NCI-H774 (cell line): ENCODE measurements around the gene FAF1.

Experiments
- DNase-seq: peaks from one replicate; lab custom pipeline; 2025; lab: John Stamatoyannopoulos, UW

Gene FAF1

DNA sequence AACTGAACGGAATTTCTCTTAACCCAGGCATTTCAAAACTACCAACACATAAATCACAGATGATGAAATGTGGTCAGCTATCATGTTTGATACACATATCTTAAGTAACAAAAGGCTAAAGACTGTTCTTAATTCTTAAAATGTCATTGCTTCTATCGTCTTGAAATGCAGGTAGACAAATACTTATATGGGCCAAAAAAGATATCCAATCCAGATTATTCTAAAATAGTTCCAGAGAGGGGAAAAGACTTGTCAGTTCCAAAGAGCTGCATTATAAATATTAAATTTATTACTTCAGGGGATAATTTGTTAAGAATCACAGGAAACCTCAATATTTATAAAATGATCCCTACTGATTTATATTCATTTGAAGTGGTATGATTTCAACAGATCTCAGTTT is 259.4 kb downstream of the FAF1 start:
- DNase-seq, result no peak

- peak; percentile 80 for DNase-seq
These were observed 259.9 kb downstream of the FAF1 start for GRCh38 chr1:50700214-50700613.

GRCh38 chr1:50699795-50700194 is 260.3 kb downstream of the FAF1 start:
- no peak for DNase-seq

DNA sequence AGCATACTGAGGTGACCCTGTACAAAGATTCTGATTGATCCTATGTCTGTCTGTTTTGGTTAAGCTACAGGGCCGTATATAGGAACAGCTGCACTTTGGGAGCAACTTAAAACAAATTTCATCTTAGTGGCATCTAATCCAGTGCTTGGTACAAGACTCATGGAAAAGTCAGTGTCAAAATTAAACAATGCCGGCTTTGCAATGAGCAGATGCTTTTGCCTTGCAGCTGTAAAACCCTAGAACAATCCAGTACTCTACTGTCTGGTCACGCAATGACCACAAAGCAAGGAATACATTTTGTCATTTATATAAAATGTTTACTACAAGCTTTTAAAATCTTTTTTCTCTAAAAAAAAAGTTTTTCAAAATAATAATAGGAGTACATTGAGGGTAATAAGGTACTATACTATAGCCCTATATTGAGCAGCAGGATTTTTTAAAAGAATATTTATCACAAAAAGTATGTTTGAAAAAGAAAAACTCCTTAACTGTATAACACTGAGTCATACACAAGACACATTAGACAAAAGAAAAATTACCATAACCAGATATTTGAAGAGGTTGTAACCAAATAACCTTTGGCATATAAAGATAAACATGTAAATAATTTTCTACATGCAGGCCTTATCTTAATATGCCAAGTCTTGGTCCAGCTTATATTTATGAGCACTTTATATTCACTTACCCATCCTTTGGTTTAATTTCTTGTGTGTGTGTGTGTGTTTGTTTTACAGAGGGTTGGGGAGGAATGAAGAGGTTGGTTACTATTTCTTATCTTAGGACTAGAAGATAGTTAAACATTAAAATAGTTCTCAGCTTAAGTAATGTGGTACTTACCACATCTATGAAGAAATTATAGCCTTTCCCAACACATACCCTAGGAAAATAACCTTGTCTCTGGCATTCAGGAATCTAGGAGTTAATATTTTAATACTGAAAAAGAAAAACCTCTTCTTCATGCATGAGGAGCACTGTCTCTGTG is 262.3 kb downstream of the FAF1 start:
- no peak for DNase-seq

DNA sequence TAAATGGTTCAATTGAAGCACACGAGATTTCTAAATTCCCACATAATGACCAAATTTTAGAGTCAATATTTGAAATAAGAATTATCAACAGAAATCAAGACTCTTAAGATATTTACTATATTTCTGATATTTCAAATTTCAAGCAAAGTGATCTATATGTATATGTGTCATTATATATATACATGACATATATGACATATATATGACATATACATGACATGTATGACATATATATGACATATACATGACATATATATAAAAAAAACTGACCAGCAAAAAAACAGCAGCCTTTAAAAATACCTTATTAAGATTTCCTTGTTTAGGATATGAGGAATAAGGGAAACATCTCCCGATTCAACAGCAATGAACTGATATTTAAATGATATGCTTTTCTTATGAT is 266.2 kb downstream of the FAF1 start:
- no peak for DNase-seq

DNA sequence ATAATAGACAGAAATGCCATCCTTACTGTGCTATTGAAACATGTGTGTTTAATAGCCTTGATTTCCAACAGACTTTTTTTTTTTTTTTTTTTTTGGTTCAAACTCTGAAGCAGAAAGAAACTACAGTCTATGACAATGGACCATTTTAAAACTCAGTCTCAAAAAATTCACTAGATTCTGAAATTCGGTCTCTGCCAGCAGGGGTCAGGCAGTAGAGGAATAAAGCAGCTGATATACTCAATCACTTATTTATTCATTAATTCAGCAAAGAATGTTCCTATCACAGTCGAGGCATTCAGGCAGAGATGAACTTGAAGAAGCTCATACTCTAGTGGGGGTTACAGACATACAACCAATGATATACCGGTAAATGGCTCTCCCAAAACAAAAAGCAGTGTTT is 275.9 kb downstream of the FAF1 start:
- DNase-seq, result no peak

DNA sequence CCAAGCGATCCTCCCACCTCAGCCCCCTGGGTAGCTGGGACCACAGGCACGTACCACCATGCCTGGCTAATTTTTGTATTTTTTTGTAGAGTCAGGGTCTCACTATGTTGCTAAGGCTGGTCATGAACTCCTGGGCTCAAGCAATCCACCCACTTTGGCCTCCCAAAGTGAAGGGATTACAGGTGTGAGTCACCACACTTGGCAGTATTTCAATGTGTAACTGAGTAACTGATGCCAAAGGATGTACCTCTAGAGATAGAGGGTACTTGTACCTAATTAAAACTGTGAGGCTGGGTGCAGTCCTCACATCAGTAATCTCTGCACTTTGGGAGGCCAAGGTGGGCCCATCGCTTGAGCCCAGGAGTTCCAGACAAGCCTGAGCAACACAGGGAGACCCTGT is 278.1 kb downstream of the FAF1 start:
- DNase-seq, result no peak

DNA sequence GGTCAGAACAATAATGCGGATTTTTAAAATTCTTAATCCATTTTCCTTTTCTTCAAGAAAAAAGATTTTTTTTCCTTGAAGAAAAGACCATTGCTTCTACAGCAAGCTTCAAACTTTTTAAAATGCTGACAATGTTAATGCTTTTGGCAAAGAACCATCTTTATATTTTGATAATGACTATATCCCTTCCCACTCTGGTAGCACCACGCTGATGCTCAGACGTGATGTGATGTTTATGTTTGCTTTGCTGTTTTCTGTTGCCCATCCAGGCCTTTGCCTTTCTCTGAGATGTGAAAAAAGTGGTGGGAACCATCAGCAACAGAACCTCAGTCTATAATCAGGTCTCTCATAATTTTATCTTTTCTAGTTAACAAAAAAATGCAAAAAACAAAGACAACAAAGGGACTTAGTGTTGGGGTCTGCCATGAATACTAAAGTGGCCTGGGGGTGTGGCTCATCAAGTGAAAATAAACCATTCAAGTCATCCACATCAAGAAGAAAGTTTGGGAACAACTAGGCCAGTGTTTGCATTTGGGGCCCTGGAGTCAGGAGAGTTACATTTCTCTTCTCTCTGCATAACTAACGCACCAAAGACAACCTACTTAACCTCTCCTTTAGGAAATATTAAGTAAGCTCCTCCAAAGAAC is 292.2 kb downstream of the FAF1 start:
- no peak for DNase-seq

DNA sequence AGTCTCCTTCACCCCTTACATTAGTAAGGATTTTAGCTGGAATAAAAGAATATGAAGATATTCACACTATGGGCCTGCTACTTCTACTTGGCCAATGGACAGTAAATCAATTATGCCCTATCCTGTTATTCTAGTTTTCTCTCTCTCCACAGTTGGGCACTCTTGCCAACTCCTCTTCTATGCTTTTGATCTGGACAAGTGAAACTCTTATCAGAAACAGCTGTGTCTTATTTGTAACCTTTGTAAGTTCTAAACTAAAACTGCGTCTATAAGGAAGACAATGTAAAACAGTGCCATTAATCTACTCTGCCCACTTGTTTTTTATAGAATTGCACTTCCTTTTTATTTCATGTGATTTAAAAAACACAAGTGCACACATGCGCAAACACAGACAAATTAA is 292.8 kb downstream of the FAF1 start:
- DNase-seq, result no peak

GRCh38 chr1:50666849-50667248 is 293.2 kb downstream of the FAF1 start:
- no peak for DNase-seq

DNA sequence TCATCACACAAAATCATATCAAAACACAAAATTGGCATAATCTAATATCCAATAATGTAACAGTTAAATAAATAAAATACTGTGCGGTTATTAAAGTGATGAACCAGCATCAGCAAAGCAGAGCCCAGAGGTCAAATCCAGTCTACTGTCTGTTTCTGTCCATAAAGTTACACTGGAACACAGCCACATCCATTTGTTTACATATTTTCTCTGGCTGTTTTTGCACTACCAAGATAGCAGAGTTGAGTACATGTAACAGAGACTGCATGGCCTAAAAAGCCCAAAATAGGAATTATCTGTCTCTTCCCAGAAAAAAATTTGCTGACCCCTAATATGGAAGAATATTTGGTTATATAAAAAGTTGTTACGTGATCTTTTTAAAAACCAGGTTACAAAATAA is 294.7 kb downstream of the FAF1 start:
- no peak for DNase-seq

- no peak for DNase-seq
These were observed 298.4 kb downstream of the FAF1 start for GRCh38 chr1:50661626-50662025.

DNA sequence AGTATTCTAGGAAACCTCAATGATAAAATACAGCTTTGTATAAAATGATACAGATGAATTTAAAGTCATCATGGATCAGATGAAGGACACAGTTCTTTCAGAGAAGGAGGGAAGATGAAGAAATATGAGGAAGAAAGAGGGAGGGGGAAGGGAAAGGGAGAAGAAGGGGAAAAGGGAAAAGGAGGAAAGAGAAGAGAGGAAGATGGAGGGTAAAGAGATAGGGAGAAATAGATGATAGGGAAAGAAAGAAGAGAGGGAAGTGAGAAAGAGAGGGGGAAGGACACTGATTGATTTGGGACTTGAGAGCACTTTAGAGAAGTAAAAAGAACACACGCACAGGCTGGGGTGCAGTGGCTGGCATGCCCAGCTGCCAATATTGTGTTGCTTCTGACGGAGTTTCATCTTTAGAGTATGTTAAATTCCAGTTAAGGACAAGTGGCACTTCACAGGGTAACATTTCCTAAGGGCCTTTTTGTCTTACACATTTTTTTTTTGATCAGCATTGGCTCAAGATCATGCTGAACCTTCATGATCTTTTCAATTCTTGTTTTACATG is 300.9 kb downstream of the FAF1 start:
- no peak for DNase-seq

GRCh38 chr1:50658459-50659076 is 301.5 kb downstream of the FAF1 start:
- no peak for DNase-seq

DNA sequence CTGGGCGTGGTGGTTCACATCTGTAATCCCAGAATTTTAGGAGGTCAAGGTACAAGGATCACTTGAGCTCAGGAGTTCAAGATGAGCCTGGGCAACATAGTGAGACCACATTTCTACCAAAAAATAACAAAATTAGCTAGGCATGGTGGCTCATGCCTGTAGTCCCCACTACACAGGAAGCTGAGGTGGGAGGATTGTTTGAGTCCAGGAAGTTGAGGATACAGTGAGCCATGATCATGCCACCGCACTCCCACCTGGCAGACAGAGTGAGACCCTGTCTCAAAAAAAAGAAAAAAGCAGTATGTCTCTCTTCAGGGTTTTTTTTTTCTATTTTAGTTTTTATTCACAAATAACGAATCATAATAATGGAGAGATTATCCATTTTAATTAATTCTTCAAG is 303.1 kb downstream of the FAF1 start:
- no peak for DNase-seq

- DNase-seq, result no peak
These were observed 308.4 kb downstream of the FAF1 start for GRCh38 chr1:50651476-50652263.

DNA sequence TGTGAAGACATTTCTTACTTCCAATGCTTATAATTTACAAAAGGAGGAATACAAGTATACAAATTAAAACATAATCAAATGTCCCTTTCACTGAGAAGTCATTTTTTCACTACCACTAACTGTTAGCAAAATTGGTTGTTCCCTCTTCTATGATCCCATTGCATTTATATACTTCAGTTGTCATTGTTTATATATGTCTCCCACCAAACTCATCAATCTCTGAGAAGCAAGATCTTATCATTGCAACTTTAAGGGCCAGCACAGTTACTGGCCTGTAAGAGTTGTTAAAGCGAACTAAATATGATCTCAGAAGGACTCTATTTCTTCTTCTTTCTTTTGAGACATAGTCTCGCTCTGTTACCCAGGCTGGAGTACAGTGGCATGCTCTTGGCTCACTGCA is 313.5 kb downstream of the FAF1 start:
- no peak for DNase-seq

DNA sequence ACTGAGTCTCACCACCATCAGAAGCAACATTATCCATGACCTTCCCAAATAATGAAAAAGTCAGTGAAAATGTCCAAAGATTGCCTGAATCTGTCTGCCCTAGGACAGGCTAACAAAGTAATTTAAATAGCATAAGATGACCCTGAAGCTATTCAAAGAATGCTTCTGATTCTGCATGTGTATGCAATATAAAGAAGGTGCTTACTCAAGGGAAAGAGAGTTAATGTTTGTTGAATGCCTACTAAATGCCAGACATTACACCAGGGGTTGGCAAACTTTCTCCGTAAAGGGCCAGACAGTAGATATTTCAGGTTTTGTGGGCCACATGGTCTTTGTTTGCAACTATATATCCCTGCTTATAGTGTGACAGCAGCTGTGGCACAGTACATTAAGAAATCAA is 314.9 kb downstream of the FAF1 start:
- DNase-seq, result no peak

DNA sequence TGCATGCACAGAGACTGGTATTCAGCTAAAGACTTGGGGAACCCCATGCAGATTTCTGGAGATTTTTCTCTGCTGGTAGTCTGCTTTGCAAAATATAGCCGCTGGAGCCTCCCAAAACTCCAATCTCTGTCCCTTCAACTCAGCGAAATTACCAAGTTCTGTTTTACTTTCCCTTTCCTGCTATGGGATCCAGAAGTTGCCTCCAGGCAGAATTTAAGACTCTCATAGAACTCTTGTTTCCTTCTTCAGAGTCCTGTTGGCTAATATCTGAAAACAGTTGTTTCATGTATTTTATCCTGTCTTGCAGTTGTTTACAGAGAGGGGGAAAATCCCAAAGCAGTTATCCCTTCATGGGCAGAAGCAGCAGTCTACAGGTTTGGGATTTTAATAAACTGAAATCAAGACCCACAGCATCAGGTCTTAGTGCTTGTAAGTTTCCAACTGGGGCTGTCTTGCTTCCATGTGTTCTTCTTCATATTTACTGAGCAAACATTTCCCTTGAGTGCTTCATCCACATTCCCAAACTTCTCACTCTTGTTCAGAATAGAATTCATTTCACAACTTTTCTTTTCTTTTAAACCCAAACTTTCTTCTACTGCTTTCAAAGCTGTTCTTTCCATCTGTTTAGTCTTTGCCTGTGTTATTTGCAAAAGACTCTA is 315.5 kb downstream of the FAF1 start:
- no peak for DNase-seq

DNA sequence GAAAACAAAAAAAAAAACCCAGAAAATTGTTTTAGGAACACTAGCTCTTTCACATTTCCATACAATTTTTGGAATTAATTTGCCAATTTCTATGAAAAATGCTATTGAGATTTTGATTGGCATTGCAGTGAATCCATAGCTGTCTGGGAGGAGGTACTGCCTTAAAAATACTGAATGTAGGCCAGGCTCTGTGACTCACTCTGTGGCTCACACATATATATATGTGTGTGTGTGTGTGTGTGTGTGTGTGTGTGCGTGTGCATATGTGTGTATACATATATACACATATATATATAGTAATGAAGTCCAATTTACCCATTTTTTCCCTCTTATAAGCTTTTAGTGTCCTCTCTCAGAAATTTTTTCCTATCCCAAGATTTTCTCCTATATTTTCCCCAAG is 322.6 kb downstream of the FAF1 start:
- no peak for DNase-seq

GRCh38 chr1:50634251-50634650 is 325.8 kb downstream of the FAF1 start:
- DNase-seq, result no peak
